Tongue (tissue), 2 donors: ENCODE results near the gene ARMH2. TPM values are rescaled to one million over a fixed set of nuclear protein-coding genes. Genes with fewer than 3 reads are reported as not detected.
"Not testable (repeated sequence)": the region's sequence is repeated elsewhere in the genome, so short reads cannot be mapped to it uniquely, and the experiment has no call there.

Experiments used
- DNase-seq: peaks from one replicate; pipeline ENCODE4 v3.0.0-alpha.2; 2015
- total RNA-seq: library from RNA; depleted of rRNA; stranded (reverse); fragments of >200 nt; gene quantifications from one replicate; pipeline ENCODE4 v1.2.3, GENCODE V29; 2014

The ARMH2 gene
- total RNA-seq, 1 donor from 2014 or later: not detected

GRCh38 chr6:24818346-24818745 is 19.6 kb upstream of the ARMH2 start:
- DNase-seq: no peak

DNA sequence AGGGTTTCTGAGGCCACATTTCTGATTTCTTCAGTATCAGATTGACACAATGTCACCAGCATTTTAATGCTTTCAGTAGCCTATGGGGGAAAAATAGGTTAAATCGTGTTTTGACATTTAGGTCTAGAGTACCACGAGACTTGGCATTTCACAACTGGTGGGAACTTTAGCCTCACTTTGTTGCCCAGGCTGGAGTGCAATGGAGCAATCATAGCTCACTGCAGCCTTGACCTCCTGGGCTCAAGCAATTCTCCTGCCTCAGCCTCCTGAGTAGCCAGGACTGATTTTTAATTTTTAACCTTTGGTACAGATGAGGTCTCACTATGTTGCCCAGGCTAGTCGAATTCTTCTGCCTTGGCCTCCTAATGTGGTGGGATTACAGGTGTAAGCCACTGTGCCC is 11.0 kb upstream of the ARMH2 start:
- no peak for DNase-seq

GRCh38 chr6:24807584-24807983 is 8.9 kb upstream of the ARMH2 start:
- DNase-seq: no peak

- DNase-seq: no peak
Observed at GRCh38 chr6:24802271-24803059, 3.7 kb upstream of the ARMH2 start.

DNA sequence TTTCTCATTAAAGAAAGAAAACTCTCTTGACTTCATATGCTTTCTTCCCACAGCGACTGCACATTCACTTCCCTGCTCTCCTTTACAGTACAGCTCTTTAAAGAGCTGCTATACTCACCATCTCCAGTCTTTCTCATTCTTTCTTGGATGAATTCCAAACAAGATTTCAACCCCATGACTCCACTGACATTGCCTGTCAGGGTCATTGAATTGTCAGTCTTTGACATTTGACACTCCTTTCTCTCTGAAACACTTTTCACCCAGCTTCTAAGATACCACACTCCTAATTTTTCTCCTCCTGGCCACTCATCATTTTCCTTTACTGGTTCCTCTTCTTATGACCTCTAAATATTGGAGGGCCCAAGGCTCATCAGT is 811 bp upstream of the ARMH2 start:
- no peak for DNase-seq

GRCh38 chr6:24797596-24798216 is 1.0 kb downstream of the ARMH2 start:
- DNase-seq: no peak

- DNase-seq: no peak
Observed at GRCh38 chr6:24796616-24797290, 2.0 kb downstream of the ARMH2 start.

- no peak for DNase-seq
Observed at GRCh38 chr6:24795106-24795505, 3.6 kb downstream of the ARMH2 start.

GRCh38 chr6:24788031-24788665 is 10.6 kb downstream of the ARMH2 start:
- DNase-seq: no peak

DNA sequence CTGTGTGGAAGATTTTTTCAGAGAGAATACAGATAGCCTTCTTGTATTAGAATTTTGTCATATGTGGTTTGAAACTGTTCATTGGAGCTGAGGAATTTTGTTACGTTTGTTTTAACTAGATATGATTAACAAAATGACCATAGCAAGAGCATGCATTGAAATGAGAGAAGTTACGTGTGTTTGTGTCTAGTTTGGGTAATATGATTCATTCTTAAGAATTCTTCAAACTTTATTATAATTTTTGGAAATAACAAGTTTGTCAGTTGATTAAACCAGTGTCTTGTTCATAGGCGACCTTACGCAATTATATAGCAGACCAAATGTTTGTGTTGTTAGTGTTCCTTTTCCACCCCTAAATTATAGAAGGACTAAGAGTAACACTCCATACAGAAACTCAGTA is 18.5 kb downstream of the ARMH2 start:
- DNase-seq: no peak

DNA sequence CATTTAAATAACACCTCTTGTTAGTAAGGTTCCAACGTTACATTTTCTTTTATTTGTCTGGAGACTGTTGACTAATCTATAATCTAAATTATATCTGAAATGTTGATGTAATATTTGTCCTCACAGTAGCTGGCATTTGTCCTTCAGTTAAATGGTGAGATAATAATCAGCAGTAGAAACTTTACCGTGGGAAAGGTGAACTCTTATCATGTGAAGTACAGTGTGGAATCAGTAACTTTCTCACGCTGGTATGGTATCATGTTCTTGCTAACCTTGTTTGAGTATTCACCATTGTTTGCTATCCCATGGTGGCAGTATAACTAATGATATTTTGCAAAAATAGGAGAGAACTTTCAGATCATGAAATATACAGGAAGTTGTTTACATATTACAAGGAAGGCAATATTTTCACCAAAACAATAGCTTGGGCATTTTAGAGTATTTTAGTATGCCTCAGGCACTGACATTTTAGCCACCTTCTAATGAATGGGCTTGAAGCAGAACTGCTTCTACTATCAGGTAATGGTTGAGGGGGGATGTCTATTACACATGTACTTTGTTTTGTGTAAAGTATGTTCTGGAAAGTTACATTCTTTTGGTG is 19.2 kb downstream of the ARMH2 start:
- no peak for DNase-seq

DNA sequence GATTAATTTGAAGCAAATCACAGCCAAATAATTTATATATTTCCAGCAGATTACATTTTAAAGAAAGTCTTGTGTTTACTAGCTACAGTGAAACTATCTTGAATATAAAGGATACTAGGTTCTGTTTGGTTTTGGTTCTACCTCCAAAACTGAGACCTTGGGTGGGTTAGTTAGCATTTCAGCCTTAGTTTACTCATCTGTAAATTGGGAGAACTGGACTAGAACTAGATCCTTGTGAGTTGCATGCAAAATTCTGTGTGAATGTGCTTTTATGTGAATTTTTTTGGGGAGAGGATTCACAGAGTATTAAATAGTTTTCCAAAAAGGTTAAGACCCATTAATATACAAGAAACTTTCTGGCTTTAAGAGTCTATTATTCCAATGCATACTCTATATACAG is 19.8 kb downstream of the ARMH2 start:
- no peak for DNase-seq

DNA sequence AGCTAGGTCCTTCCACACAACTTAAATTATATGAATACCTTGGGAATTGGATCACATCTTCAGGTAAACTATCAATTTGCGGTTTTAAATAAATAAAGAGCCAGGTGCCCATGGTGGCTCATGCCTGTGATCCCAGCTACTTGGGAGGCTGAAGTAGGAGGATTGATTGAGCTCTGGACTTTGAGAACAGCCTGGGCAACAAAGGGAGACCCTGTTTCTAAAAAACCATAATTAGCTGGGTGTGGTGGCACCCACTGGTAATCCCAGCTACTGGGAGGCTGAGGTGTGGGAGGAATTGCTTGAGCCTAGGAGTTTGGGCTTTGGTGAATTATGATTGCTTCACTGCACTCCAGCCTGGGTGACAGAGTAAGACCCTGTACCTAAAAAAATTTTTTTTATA is 20.6 kb downstream of the ARMH2 start:
- no peak for DNase-seq

DNA sequence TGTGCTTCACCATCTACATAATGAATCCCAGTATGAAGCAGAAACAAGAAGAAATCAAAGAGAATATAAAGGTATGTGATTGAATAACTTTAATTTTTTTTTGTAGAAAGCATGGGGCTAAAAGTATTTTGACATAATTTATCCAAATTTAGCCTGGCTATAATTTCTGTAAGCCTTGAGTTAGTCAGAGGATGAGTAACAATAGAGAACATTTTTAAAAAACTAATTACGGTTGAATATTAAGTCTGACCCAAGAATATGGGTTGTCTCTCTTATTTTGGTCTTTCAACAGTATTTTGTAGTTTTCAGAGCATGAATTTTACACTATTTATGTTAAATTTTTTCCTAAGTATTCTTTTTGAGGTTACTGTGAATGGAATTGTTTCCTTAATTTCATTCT is 21.5 kb downstream of the ARMH2 start:
- DNase-seq: no peak

DNA sequence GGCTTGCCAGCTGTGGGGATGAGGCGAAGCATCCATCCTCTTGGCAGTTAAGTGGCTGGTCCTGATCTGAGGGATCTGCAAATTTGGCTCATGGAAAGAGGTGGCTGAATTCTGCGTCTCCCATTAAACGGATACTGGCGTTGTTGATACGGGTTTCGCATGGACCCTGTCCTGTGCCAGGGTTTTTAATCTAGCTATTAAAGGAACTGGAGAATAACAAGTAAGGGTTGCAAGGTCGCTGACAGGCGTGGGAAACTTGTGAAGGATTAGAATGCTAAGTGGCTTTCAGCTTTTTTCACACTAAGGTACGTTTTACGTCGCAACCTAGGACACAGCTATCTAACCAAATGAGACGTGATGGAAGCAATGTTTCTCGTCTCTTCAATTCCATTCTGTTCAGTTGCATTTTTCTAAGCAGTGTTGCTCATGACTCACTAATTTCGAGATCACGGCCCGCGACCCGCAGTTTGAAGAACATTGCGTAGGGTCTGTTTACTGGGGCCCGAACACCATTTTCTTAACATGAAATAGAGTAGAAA is 23.1 kb downstream of the ARMH2 start:
- DNase-seq: no peak

GRCh38 chr6:24774696-24775519 is 23.8 kb downstream of the ARMH2 start, which contains the start of gene GMNN:
TSS of gene GMNN (plus strand) at chr6:24774937. CDS start at chr6:24777247, 2,310 bp downstream.
- DNase-seq: peak; percentile 99

DNA sequence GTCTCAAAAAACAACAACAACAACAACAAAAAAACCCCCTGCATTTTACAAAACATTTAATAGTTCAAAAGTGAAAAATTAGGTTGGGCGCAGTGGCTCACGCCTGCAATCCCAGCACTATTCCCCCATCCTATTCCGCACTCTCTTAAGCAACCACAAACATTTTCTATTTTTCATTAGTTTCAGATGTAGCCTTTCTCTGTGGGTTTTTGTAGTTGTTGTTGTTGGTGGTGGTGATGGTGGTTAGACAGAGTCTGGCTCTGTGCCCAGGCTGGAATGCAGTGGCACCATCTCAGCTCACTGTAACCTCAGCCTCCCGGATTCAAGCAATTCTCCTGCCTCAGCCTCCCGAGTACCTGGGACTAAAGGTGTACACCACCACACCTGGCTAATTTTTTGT is 30.4 kb downstream of the ARMH2 start:
- DNase-seq: no peak

- DNase-seq: peak; percentile 24
Observed at GRCh38 chr6:24766680-24767462, 31.8 kb downstream of the ARMH2 start.

DNA sequence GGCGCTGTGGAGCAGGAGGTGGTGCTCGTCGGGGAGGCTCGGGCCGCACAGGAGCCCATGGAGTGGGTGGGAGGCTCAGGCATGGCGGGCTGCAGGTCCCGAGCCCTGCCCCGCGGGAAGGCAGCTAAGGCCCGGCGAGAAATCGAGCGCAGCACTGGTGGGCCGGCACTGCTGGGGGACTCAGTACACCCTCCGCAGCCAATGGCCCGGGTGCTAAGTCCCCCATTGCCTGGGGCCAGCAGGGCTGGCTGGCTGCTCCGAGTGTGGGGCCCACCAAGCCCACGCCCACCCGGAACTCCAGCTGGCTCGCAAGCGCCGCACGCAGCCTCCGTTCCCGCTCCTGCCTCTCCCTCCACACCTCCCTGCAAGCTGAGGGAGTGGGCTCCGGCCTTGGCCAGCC is 32.7 kb downstream of the ARMH2 start:
- DNase-seq: not testable (repeated sequence)
